GM21390 (cell line): ENCODE results near the gene LINGO4.
A peak's percentile ranks its signal among the peaks of the same experiment; 100 is the strongest.

Experiments used
- ATAC-seq: cut with Tn5 transposase; IDR thresholded peaks from one replicate; pipeline ENCODE4 v1.9.1; 2021; ENCODE audit not compliant: unreplicated experiment

LINGO4 gene

GRCh38 chr1:151814426-151814825 is 9.2 kb upstream of the LINGO4 start:
- no peak for ATAC-seq

GRCh38 chr1:151813271-151813977 is 8.2 kb upstream of the LINGO4 start:
- ATAC-seq, result no peak

GRCh38 chr1:151811181-151811580 is 6.0 kb upstream of the LINGO4 start:
- ATAC-seq, result no peak

- no peak for ATAC-seq
Observed at GRCh38 chr1:151809985-151810556, 4.9 kb upstream of the LINGO4 start.

- no peak for ATAC-seq
Observed at GRCh38 chr1:151809290-151809984, 4.2 kb upstream of the LINGO4 start.

- ATAC-seq, result no peak
Observed at GRCh38 chr1:151807766-151808165, 2.5 kb upstream of the LINGO4 start.

- ATAC-seq, result no peak
Observed at GRCh38 chr1:151807131-151807530, 1.9 kb upstream of the LINGO4 start.

GRCh38 chr1:151806170-151806569 is 951 bp upstream of the LINGO4 start:
- ATAC-seq, result no peak

GRCh38 chr1:151803915-151804314 is 1.3 kb downstream of the LINGO4 start:
- no peak for ATAC-seq

- ATAC-seq, result no peak
Observed at GRCh38 chr1:151803164-151803563, 2.1 kb downstream of the LINGO4 start.

- ATAC-seq, result no peak
Observed at GRCh38 chr1:151802372-151802771, 2.8 kb downstream of the LINGO4 start.

GRCh38 chr1:151801846-151802245 is 3.4 kb downstream of the LINGO4 start:
- no peak for ATAC-seq

- no peak for ATAC-seq
Observed at GRCh38 chr1:151801310-151801820, 3.9 kb downstream of the LINGO4 start.

GRCh38 chr1:151800830-151801229 is 4.4 kb downstream of the LINGO4 start:
- no peak for ATAC-seq

GRCh38 chr1:151799179-151800022 is 5.8 kb downstream of the LINGO4 start:
- no peak for ATAC-seq

- ATAC-seq, result no peak
Observed at GRCh38 chr1:151798571-151798970, 6.6 kb downstream of the LINGO4 start.

- ATAC-seq, result peak; percentile 2
Observed at GRCh38 chr1:151790940-151791651, 14.1 kb downstream of the LINGO4 start.

GRCh38 chr1:151790071-151790939 is 14.9 kb downstream of the LINGO4 start, which contains the start of gene TDRKH:
TSS of gene TDRKH (minus strand) at chr1:151790500. CDS start at chr1:151783022, 7,478 bp downstream.
- peak; percentile 94 for ATAC-seq

GRCh38 chr1:151787689-151788088 is 17.5 kb downstream of the LINGO4 start:
- ATAC-seq, result no peak
